Mononuclear cell (primary cell): ENCODE measurements around the gene CELF5. TPM values are rescaled to one million over a fixed set of nuclear protein-coding genes. Genes with fewer than 3 reads are reported as not detected.
"Not testable (repeated sequence)": the region's sequence is repeated elsewhere in the genome, so short reads cannot be mapped to it uniquely, and the experiment has no call there.

Experiments
- H3K27me3 ChIP-seq: 2 replicates; pipeline ENCODE4 v1.6.0; 2011; ENCODE audit warnings: low read length, control low read depth; ENCODE audit not compliant: insufficient read depth
- H3K4me1 ChIP-seq: 2 replicates; pipeline ENCODE4 v1.5.1; 2011; ENCODE audit warnings: mild to moderate bottlenecking, low read length, control low read depth; ENCODE audit not compliant: insufficient read depth
- H3K4me3 ChIP-seq: 2 replicates; pipeline ENCODE4 v1.5.1; 2011; ENCODE audit warnings: mild to moderate bottlenecking, low read length, moderate library complexity
- H3K9me3 ChIP-seq: 2 replicates; pipeline ENCODE4 v1.5.1; 2011; ENCODE audit warnings: low read depth, mild to moderate bottlenecking, control low read depth, low read length
- total RNA-seq: library from RNA; depleted of rRNA; stranded (reverse); fragments of >200 nt; gene quantifications from one replicate; pipeline ENCODE4 v1.2.3, GENCODE V29; 2012

CELF5 gene
- total RNA-seq, 1 donor = not detected

DNA sequence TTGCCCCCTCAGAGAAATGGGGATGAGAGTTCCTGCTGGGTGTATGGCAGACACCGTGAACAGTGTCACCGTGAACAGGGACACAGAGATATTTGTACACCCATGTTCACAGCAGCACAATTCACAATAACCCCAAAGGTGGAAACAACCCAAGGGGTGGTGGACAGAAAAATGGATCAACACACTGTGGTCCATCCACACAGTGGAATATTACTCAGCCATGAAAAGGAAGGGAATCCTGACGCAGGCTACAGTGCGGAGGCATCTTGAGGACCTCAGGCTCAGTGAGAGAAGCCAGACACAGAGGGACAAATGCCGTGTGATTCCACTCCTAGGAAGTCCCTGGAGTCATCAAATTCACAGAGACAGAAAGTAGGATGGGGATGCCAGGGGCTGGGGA is 7.6 kb upstream of the CELF5 start:
- H3K27me3 ChIP-seq = no peaks in the 10 kb centered on the region
- no peak overlapping the region for H3K4me3 ChIP-seq
- no peaks in the 10 kb centered on the region for H3K9me3 ChIP-seq

DNA sequence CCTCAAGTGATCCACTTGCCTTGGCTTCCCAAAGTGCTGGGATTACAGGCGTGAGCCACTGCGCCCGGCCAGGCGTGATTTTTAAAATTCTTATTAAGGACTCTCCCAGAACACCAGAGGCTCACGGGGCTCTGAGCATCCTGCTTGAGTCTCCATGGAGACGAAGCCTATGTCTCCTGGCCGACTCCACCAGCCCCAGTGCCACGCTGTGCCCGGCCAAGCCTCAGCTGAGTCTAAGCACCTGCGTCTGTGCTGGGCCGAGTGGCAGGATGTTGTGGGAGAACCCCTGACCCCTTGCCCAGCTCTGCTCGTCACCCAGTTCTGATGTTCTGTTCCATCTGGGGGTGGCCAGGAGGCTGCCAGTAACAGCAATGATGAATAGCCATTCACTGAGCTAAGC is 3.9 kb upstream of the CELF5 start:
- Histone ChIP-seq H3K4me3 (no peak overlapping the region), H3K9me3 (no peaks in the 10 kb centered on the region), H3K27me3 (peaks cover 5% of the 10 kb centered on the region), H3K4me1 (no peaks in the 10 kb centered on the region)

More for the DNA sequence above, 7.6 kb upstream of the CELF5 start:
- no peaks in the 10 kb centered on the region for H3K4me1 ChIP-seq

DNA sequence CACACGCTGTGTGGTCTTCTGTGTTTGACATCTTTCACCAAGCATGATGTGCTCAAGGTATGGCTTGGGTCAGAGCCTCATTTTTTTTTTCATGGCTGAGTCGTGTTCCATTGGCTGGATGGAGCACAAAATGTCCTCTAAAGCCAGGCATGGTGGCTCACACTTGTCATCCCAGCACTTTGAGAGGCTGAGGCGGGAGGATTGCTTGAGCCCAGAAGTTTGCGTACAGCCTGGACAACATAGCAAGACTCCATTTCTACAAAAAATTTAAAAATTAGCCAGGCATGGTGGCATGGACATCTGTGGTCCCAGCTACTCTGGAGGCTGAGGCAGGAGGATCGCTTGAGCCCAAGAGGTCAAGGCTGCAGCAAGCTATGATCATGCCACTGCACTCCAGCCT is 2.9 kb upstream of the CELF5 start:
- not testable (repeated sequence) for H3K4me1 ChIP-seq, H3K4me3 ChIP-seq, H3K9me3 ChIP-seq
- peaks cover 14% of the 10 kb centered on the region for H3K27me3 ChIP-seq

DNA sequence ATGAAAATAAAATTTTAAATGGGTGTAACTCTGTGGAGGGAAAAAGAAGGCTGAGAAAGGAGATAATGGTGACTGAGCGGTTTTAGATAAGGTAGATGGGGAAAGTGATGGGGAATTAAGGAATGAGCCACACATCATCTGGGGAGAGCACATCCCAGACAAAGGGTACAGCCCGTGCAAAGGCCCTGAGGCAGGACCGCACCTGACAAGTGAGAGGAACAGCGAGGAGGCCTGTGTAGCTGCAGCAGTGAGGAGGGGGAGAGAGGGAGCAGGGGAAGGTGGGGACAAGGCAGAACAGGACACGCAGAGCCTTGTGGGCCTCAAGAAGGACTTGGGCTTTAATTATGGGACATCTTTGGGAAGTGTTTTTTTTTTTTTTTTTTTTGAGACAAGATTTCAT is 1.8 kb upstream of the CELF5 start:
- Histone ChIP-seq H3K4me1 (no peaks in the 10 kb centered on the region), H3K27me3 (peaks cover 16% of the 10 kb centered on the region), H3K9me3 (no peaks in the 10 kb centered on the region), H3K4me3 (no peak overlapping the region)

DNA sequence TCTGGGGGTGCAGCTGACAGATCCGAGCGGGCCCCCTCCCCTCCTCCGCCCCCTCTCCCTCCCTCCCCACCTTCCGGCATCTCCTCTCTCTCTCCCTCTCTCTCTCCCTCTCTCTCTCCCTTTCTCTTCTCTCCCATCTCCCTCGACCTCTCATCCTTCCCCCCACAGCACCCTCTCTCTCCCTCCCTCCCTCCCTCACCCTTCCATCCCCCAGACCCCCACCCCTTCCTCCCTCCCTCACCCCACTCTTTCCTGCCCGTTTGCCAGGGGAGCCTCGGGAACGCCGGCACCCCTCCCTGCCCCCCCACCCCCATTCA is 666 bp downstream of the CELF5 start:
- H3K9me3 ChIP-seq = no peaks in the 10 kb centered on the region
- peaks cover 22% of the 10 kb centered on the region for H3K27me3 ChIP-seq

DNA sequence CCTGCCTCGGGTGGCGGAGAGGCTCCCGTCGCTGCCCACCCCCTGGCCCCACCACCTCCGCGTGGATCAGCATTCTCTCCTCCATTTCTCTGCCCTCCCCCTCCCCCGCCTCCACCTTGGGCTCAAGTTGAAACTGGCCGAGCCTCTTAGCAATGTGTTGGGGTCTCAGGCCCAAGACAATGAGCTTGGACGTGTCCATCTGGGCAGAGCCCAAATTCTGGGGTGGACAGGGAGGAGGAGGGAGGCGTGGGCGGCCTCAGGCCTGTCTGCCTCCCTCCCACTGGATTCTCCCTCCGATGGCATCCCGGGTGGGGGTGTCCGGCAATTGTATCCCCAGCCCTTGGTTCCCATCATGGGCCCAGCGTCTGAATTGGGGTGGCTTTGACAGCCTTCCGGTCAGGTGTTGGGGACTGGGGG is 1.2 kb downstream of the CELF5 start:
- Histone ChIP-seq H3K4me3 (no peak overlapping the region), H3K9me3 (no peaks in the 10 kb centered on the region), H3K27me3 (peaks cover 22% of the 10 kb centered on the region), H3K4me1 (no peaks in the 10 kb centered on the region)

More for the DNA sequence above, 666 bp downstream of the CELF5 start:
- H3K4me1 ChIP-seq = no peaks in the 10 kb centered on the region
- no peak overlapping the region for H3K4me3 ChIP-seq

DNA sequence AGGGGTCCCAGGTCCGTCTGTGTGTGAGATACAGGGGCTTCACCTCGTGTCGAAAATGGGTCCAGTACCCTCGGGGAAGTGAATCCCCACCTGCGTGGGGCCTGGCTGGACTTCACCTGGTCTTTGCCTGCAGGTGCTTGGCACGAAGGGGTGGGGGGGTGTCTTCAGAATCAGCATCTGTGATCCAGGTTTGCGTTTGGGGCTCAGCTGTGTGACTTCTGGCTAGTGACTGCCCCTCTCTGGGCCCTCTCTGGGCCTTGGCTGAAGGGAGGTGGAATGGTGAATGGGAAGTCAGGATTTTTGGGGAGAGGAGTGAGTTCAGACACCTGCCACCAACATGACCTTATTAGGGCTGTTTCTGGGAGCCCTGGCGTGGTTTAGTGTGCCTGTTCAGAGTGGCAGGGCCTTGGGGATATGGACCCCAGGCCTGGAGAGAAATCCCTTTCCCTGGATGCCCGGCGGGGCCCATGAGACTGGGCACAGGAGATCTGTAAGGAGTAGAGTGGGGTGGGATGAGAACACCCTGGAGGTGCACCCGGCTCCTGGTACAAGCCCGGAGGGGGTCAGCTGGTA is 2.7 kb downstream of the CELF5 start:
- Histone ChIP-seq H3K4me3 (no peak overlapping the region), H3K9me3 (no peaks in the 10 kb centered on the region), H3K4me1 (no peaks in the 10 kb centered on the region), H3K27me3 (peaks cover 22% of the 10 kb centered on the region)

DNA sequence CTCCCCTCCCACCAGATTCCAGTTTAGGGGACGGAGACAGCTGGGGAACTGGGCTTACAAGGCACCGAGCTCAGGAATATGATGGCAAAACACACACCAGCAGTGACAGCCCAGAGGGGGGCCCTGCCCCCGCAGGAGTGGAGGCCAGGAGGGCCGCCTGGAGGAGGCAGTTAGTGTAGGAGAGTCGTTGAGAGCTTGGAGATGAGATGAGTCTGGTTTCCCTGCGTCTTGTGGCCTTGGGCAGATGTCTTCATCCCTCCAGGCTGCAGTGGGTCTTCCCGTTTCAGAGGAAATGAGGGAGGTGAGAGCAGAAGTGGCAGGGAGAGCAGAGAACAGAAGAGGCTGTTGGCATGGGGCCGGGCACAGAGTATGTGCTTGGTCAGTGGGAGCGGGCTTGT is 4.9 kb downstream of the CELF5 start:
- Histone ChIP-seq H3K27me3 (peaks cover 17% of the 10 kb centered on the region), H3K9me3 (no peaks in the 10 kb centered on the region), H3K4me3 (no peak overlapping the region), H3K4me1 (no peaks in the 10 kb centered on the region)

DNA sequence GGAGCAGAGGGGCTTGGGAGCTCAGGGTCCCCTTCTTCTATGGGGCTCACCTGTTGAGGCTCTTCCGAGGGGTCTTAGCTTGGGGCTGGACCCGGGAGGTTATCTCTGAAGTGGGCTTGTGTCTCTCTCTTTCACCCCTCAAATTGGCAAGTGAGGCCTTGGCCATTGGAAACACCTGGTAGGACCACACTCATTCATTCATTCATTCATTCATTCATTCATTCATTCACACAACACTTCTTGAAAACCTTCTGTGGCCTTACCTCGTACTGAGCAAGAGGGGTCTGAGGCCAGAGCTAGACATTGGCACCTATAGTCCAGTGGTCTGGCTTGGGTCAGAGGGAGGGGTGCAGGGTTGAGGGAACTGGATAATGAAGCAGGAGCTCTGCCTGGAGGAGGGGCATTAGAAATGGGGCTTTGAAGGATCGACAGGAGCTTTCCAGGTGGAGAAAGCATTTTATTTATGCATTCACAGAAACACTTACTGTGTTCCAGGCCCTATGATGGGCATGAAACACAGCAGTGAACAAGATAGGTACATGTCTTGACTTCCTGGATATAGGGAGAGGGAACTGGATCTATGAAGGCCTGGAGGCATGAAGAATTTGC is 5.5 kb downstream of the CELF5 start:
- Histone ChIP-seq H3K4me1 (no peaks in the 10 kb centered on the region), H3K9me3 (no peaks in the 10 kb centered on the region), H3K4me3 (no peak overlapping the region), H3K27me3 (peaks cover 17% of the 10 kb centered on the region)

DNA sequence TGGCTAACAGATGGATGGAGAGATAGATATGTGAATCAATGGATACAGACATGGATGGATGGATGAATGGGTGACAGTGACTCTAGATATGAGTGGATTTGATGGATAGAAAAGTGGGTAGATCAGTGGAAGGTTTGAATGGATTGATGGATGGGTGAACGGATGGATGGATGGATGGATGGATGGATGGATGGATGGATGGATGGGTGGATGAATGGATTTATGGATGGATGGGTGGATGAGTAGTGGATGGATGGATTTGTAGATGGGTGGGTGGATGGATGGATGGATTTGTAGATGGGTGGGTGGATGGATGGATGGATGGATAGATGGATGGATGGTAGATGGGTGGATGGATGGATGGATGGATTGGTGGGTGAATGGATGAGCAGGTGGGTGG is 6.8 kb downstream of the CELF5 start:
- Histone ChIP-seq H3K27me3 (peaks cover 10% of the 10 kb centered on the region), H3K9me3 (no peaks in the 10 kb centered on the region)

DNA sequence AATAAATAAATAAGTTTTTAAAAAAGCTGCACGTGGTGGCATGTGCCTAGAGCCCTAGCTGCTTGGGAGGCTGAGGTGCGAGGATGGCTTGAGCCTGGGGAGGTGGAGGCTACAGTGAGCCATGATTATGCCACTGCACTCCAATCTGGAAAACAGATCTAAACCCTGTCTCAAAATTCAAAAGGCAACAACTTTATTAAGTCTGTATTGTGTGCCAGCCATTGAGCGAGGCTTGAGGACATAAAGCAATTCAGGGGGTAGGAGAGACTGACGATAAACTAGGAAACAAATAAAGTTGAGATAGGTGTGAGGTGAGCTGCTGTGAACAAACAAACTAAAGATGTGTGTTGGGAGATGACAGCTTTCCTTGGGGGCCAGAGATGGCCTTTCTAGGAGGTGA is 8.7 kb downstream of the CELF5 start:
- H3K9me3 ChIP-seq = no peaks in the 10 kb centered on the region
- H3K4me1 ChIP-seq = no peaks in the 10 kb centered on the region
- H3K27me3 ChIP-seq = peaks cover 7% of the 10 kb centered on the region
- no peak overlapping the region for H3K4me3 ChIP-seq

More for the DNA sequence above, 6.8 kb downstream of the CELF5 start:
- no peak overlapping the region for H3K4me3 ChIP-seq
- H3K4me1 ChIP-seq = no peaks in the 10 kb centered on the region

DNA sequence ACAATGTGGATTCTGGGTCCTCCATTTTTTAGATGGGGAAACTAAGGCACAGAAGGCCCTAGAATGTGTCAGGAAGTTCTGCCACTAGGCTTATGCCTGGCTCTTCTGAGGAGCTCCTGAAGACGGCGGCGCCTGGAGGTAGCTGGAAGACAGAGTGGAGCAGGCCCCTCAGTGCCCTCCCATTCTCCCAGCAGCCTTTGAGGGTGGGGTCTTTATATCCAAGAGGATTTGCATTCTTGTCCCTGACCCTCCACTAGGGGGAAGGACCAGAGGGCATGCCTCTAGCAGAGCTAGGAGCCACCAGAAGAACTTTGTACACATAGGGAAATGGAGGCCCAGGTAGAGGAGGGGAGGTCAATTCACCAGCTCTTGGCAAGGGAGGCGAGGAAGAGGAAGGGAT is 9.4 kb downstream of the CELF5 start:
- Histone ChIP-seq H3K4me1 (no peaks in the 10 kb centered on the region), H3K27me3 (peaks cover 7% of the 10 kb centered on the region), H3K9me3 (no peaks in the 10 kb centered on the region), H3K4me3 (no peak overlapping the region)

DNA sequence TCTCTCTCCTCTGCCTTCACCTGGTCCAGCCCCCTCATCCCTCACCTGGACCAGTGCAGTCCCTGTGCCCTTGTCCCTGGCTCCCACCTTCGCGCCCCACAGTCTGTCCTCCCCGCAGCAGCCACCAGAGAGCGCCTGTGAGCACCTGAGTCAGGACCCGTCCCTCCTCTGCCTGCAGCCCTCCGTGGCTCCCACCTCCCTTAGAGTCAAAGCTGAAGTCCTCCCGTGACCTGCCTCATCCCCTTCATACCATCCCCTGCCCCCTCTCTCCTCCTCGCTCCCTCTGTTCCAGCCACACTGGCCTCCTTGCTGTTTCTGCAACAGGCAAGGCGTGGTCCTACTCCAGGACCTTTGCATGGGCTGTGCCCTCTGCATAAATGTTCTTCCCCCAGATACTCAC is 10.3 kb downstream of the CELF5 start:
- Histone ChIP-seq H3K9me3 (no peaks in the 10 kb centered on the region), H3K27me3 (peaks cover 3% of the 10 kb centered on the region), H3K4me3 (no peak overlapping the region), H3K4me1 (no peaks in the 10 kb centered on the region)

DNA sequence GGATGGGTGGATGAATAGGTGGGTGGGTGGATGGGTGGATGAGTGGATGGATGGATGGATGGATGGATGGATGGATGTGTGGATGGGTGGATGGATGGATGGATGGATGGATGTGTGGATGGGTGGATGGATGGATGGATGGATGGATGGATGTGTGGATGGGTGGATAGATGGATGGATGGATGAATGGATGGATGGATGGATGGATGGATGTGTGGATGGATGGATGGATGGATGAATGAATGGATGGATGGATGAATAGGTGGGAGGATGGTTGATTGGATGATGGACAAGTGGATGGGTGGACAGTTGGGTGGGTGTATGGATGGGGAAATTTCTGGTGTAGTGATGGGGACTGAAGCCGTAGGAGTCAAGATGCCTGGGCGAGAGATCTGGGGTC is 11.1 kb downstream of the CELF5 start:
- not testable (repeated sequence) for H3K9me3 ChIP-seq, H3K4me3 ChIP-seq, H3K27me3 ChIP-seq, H3K4me1 ChIP-seq

DNA sequence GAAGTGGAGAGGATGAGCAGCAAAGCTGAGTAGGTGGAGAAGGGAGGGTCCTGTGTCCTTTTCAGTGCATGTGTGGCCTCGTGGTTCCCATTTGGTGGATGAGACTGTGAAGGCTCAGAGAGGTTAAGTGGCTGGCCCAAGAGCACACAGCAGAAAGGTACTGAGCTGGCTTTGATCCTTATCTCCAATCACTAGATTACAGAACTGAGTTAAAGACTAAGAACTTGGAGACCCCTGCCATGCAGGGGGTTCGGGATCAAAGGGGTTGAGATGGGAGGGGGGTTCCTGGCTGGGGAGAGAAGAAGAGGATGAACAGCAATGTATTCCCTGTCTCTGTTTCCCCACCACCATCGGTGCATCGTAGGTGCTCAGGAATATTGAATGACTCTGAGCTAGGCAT is 11.8 kb downstream of the CELF5 start:
- Histone ChIP-seq H3K4me1 (no peaks in the 10 kb centered on the region), H3K9me3 (no peaks in the 10 kb centered on the region), H3K27me3 (no peaks in the 10 kb centered on the region), H3K4me3 (no peak overlapping the region)

DNA sequence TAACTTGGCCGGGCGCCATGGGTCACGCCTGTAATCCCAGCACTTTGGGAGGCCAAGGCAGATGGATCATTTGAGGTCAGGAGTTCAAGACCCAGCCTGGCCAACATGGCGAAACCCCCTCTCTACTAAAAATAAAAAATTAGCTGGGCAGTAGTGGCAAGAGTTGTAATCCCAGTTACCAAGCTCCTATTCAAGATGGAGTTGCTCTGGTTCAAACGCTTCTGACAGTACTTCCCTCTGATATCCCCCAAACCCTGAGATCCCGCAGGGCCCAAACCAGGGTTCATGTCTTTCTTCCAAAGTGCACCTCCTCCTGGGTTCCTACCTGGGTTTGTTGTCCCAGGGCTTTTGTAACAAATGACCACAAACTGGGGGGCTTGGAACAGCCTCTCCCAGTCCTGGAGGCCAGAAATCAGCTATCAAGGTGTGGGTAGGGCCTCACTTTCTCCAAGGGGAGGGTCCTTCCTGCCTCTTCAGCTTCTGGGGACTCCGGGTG is 13.7 kb downstream of the CELF5 start:
- Histone ChIP-seq H3K4me1 (no peaks in the 10 kb centered on the region), H3K9me3 (no peaks in the 10 kb centered on the region), H3K27me3 (no peaks in the 10 kb centered on the region), H3K4me3 (no peak overlapping the region)
